ENCODE results near the gene GLRX5.

Gene GLRX5

DNA sequence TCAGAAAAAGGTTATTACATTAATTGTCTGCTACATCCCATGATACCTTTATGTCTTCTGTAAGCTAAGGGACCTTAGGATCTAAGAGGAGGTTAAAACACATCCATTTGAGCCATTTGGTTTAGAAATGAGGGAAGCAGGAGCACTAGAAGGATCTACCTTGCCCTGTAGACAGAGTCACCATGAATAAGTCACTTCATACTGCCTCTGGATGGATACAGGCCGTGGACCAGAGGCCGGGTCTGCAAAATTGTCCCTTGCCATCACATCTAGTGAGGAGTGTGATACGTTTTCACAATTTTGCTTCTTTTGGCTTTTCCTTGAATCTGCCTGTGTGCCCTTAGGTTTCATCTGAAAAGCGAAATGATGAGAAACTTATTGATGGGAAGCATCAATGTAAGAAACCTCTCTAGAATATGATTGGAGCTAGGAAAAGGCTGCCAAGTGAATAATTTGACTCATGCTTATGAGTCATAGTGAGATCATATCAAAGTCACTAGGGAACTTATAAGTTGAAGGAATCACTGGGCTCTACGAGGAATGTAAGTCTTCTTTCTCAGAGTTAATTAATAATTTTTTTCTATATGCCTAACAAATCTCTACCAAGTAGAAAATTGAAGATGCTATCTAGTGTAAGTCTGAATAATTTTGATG lies 10.8 kb downstream of the GLRX5 start:
- Histone ChIP-seq H3K27me3 (ENCODE audit: control insufficient read depth, insufficient read depth, low read length) (no peaks in the 10 kb centered on the region), H3K4me3 (ENCODE audit: low read length) (no peak overlapping the region), H3K4me1 (ENCODE audit: control insufficient read depth, insufficient read depth, low read length) (peaks cover 3% of the 10 kb centered on the region; the same call in 1 of the 2 replicates), H3K27ac (ENCODE audit: low read length) (no peak overlapping the region), H3K9me3 (ENCODE audit: control insufficient read depth, insufficient read depth, low read length) (no peaks in the 10 kb centered on the region), H3K36me3 (ENCODE audit: control insufficient read depth, insufficient read depth, low read length) (peaks cover 2% of the 10 kb centered on the region; the same call in 1 of the 2 replicates)
- DNase-seq (ENCODE audit: low read depth, low spot score) = no peak
- no CpG with 5 or more reads among the region's 5 CpGs for WGBS (ENCODE audit: insufficient coverage, insufficient read length)

DNA sequence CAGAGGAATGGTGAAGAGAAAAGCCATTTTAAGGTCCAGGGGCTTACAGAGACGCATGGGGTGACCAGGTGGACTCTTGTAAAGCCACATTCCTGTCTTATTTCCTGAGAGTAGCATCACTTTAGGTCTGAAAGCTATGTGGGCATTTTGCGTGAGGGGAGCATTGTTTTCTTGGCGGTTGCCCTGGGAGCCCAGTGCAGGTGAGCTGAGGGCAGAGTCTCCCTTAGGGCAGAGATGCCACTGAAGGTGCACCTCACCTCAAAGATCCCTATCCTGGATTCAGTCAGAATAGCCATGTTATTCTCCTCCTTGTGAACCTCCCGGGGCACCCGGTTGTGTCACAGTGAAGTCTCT lies 12.4 kb downstream of the GLRX5 start:
- Histone ChIP-seq H3K27ac (ENCODE audit: low read length) (no peak overlapping the region), H3K9me3 (ENCODE audit: control insufficient read depth, insufficient read depth, low read length) (no peaks in the 10 kb centered on the region), H3K27me3 (ENCODE audit: control insufficient read depth, insufficient read depth, low read length) (no peaks in the 10 kb centered on the region; the same call in 1 of the 2 replicates), H3K36me3 (ENCODE audit: control insufficient read depth, insufficient read depth, low read length) (peaks cover 2% of the 10 kb centered on the region; the same call in 1 of the 2 replicates), H3K4me1 (ENCODE audit: control insufficient read depth, insufficient read depth, low read length) (peaks cover 3% of the 10 kb centered on the region; the same call in 1 of the 2 replicates), H3K4me3 (ENCODE audit: low read length) (no peak overlapping the region)
- no CpG with 5 or more reads among the region's 5 CpGs for WGBS (ENCODE audit: insufficient coverage, insufficient read length)
- no peak for DNase-seq (ENCODE audit: low read depth, low spot score)

- no peak for DNase-seq (ENCODE audit: low read depth, low spot score)
- Histone ChIP-seq H3K4me3 (ENCODE audit: low read length) (no peak overlapping the region), H3K27me3 (ENCODE audit: control insufficient read depth, insufficient read depth, low read length) (no peaks in the 10 kb centered on the region; the same call in 1 of the 2 replicates), H3K4me1 (ENCODE audit: control insufficient read depth, insufficient read depth, low read length) (peaks cover 3% of the 10 kb centered on the region), H3K36me3 (ENCODE audit: control insufficient read depth, insufficient read depth, low read length) (peaks cover 2% of the 10 kb centered on the region; the same call in 1 of the 2 replicates), H3K9me3 (ENCODE audit: control insufficient read depth, insufficient read depth, low read length) (no peaks in the 10 kb centered on the region), H3K27ac (ENCODE audit: low read length) (no peak overlapping the region)
- WGBS (ENCODE audit: insufficient coverage, insufficient read length) = no CpG with 5 or more reads among the region's 14 CpGs
Observed at GRCh38 chr14:95547626-95548327, 12.9 kb downstream of the GLRX5 start.

DNA sequence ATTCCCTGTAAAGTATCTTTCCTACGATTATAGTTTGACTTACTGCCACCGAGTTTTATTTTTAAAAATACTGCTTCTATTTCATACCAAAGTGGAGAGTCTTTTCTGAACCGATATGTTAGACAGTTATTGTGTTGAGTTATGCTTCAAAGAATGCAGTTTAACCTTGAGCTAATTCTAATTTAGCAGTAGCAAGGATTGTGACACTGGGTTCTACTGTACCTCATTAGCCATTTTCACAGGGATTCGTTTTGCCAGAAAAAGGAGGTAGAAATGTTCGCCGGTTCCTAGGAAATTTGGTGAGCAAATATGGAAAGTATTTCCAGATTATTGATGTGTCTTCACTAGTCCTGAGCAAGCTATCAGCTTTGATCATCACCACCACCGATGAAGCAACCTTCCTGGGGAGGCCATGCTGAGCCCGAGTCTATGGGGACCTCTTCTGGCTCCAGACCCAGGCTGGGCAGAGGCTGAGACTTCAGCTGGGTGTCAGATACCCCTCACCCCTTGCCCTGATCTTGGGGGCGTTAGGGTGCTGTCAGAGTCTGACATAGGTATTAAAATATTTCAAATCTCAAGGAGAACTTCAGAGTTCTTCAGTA lies 13.6 kb downstream of the GLRX5 start:
- WGBS (ENCODE audit: insufficient coverage, insufficient read length) = no CpG with 5 or more reads among the region's 9 CpGs
- H3K36me3 ChIP-seq (ENCODE audit: control insufficient read depth, insufficient read depth, low read length) = peaks cover 2% of the 10 kb centered on the region; the same call in 1 of the 2 replicates
- H3K9me3 ChIP-seq (ENCODE audit: control insufficient read depth, insufficient read depth, low read length) = no peaks in the 10 kb centered on the region

GRCh38 chr14:95549656-95550585 lies 15.1 kb downstream of the GLRX5 start:
- WGBS (ENCODE audit: insufficient coverage, insufficient read length) = no CpG with 5 or more reads among the region's 16 CpGs
- Histone ChIP-seq H3K4me3 (ENCODE audit: low read length) (no peak overlapping the region), H3K27ac (ENCODE audit: low read length) (no peak overlapping the region), H3K9me3 (ENCODE audit: control insufficient read depth, insufficient read depth, low read length) (no peaks in the 10 kb centered on the region), H3K4me1 (ENCODE audit: control insufficient read depth, insufficient read depth, low read length) (peaks cover 3% of the 10 kb centered on the region), H3K36me3 (ENCODE audit: control insufficient read depth, insufficient read depth, low read length) (no peaks in the 10 kb centered on the region), H3K27me3 (ENCODE audit: control insufficient read depth, insufficient read depth, low read length) (no peaks in the 10 kb centered on the region; the same call in 1 of the 2 replicates)
- no peak for DNase-seq (ENCODE audit: low read depth, low spot score)

More for the DNA sequence above, 13.6 kb downstream of the GLRX5 start:
- Histone ChIP-seq H3K27me3 (ENCODE audit: control insufficient read depth, insufficient read depth, low read length) (no peaks in the 10 kb centered on the region; the same call in 1 of the 2 replicates), H3K27ac (ENCODE audit: low read length) (no peak overlapping the region), H3K4me1 (ENCODE audit: control insufficient read depth, insufficient read depth, low read length) (peaks cover 3% of the 10 kb centered on the region), H3K4me3 (ENCODE audit: low read length) (no peak overlapping the region)
- no peak for DNase-seq (ENCODE audit: low read depth, low spot score)

GRCh38 chr14:95551435-95551834 lies 16.6 kb downstream of the GLRX5 start:
- Histone ChIP-seq H3K36me3 (ENCODE audit: control insufficient read depth, insufficient read depth, low read length) (no peaks in the 10 kb centered on the region), H3K4me1 (ENCODE audit: control insufficient read depth, insufficient read depth, low read length) (peaks cover 3% of the 10 kb centered on the region), H3K27me3 (ENCODE audit: control insufficient read depth, insufficient read depth, low read length) (no peaks in the 10 kb centered on the region; the same call in 1 of the 2 replicates), H3K4me3 (ENCODE audit: low read length) (no peak overlapping the region), H3K9me3 (ENCODE audit: control insufficient read depth, insufficient read depth, low read length) (no peaks in the 10 kb centered on the region), H3K27ac (ENCODE audit: low read length) (no peak overlapping the region)
- DNase-seq (ENCODE audit: low read depth, low spot score) = no peak
- WGBS (ENCODE audit: insufficient coverage, insufficient read length) = no CpG with 5 or more reads among the region's 1 CpG

- DNase-seq (ENCODE audit: low read depth, low spot score) = no peak
- peaks cover 2% of the 10 kb centered on the region; the same call in 1 of the 2 replicates for H3K4me1 ChIP-seq (ENCODE audit: control insufficient read depth, insufficient read depth, low read length)
- no peaks in the 10 kb centered on the region for H3K9me3 ChIP-seq (ENCODE audit: control insufficient read depth, insufficient read depth, low read length)
- WGBS (ENCODE audit: insufficient coverage, insufficient read length) = no CpG with 5 or more reads among the region's 7 CpGs
- H3K27ac ChIP-seq (ENCODE audit: low read length) = no peak overlapping the region
- H3K27me3 ChIP-seq (ENCODE audit: control insufficient read depth, insufficient read depth, low read length) = no peaks in the 10 kb centered on the region; the same call in 1 of the 2 replicates
- H3K36me3 ChIP-seq (ENCODE audit: control insufficient read depth, insufficient read depth, low read length) = no peaks in the 10 kb centered on the region
- no peak overlapping the region for H3K4me3 ChIP-seq (ENCODE audit: low read length)
Observed at GRCh38 chr14:95553141-95553540, 18.3 kb downstream of the GLRX5 start.

- WGBS (ENCODE audit: insufficient coverage, insufficient read length) = no CpG with 5 or more reads among the region's 10 CpGs
- no peak for DNase-seq (ENCODE audit: low read depth, low spot score)
- Histone ChIP-seq H3K9me3 (ENCODE audit: control insufficient read depth, insufficient read depth, low read length) (no peaks in the 10 kb centered on the region), H3K4me1 (ENCODE audit: control insufficient read depth, insufficient read depth, low read length) (peaks cover 2% of the 10 kb centered on the region; the same call in 1 of the 2 replicates), H3K36me3 (ENCODE audit: control insufficient read depth, insufficient read depth, low read length) (no peaks in the 10 kb centered on the region), H3K27me3 (ENCODE audit: control insufficient read depth, insufficient read depth, low read length) (no peaks in the 10 kb centered on the region; the same call in 1 of the 2 replicates), H3K4me3 (ENCODE audit: low read length) (no peak overlapping the region), H3K27ac (ENCODE audit: low read length) (no peak overlapping the region)
Observed at GRCh38 chr14:95555053-95555452, 20.2 kb downstream of the GLRX5 start.

GRCh38 chr14:95557291-95557690 lies 22.4 kb downstream of the GLRX5 start:
- DNase-seq (ENCODE audit: low read depth, low spot score) = no peak
- H3K4me3 ChIP-seq (ENCODE audit: low read length) = no peak overlapping the region
- H3K4me1 ChIP-seq (ENCODE audit: control insufficient read depth, insufficient read depth, low read length) = peaks cover 2% of the 10 kb centered on the region
- no peak overlapping the region for H3K27ac ChIP-seq (ENCODE audit: low read length)
- no peaks in the 10 kb centered on the region for H3K9me3 ChIP-seq (ENCODE audit: control insufficient read depth, insufficient read depth, low read length)
- H3K27me3 ChIP-seq (ENCODE audit: control insufficient read depth, insufficient read depth, low read length) = no peaks in the 10 kb centered on the region; the same call in 1 of the 2 replicates
- no peaks in the 10 kb centered on the region for H3K36me3 ChIP-seq (ENCODE audit: control insufficient read depth, insufficient read depth, low read length)
- WGBS (ENCODE audit: insufficient coverage, insufficient read length) = no CpG with 5 or more reads among the region's 11 CpGs
